ENCODE results near the gene RB1. TPM values are rescaled to one million over a fixed set of nuclear protein-coding genes. Genes with fewer than 3 reads are reported as not detected.

RB1 gene
- total RNA-seq, 1 donor from 2014 or later, result 12.4 TPM

- TF ChIP-seq CTCF (IDR thresholded peaks at IDR 0.05; ENCODE audit: insufficient read depth, low read length, severe bottlenecking), result no peak
- Histone ChIP-seq H3K27me3 (ENCODE audit: control insufficient read depth, insufficient read depth, low read length) (no peaks in the 10 kb centered on the region), H3K4me3 (ENCODE audit: low read depth, low read length) (no peak overlapping the region), H3K36me3 (ENCODE audit: control insufficient read depth, insufficient read depth, low read length) (no peaks in the 10 kb centered on the region)
- FAIRE-seq (no peak), DNase-seq (ENCODE audit: low read depth) (no peak)
Measured at GRCh38 chr13:48506092-48506701, 202.6 kb downstream of the RB1 start.

GRCh38 chr13:48507021-48507420 is 203.5 kb downstream of the RB1 start:
- Histone ChIP-seq H3K36me3 (ENCODE audit: control insufficient read depth, insufficient read depth, low read length) (no peaks in the 10 kb centered on the region), H3K27me3 (ENCODE audit: control insufficient read depth, insufficient read depth, low read length) (no peaks in the 10 kb centered on the region), H3K4me3 (ENCODE audit: low read depth, low read length) (no peak overlapping the region)
- peak; percentile 40 for DNase-seq (ENCODE audit: low read depth)
- FAIRE-seq, result no peak
- no peak for TF ChIP-seq CTCF (IDR thresholded peaks at IDR 0.05; ENCODE audit: insufficient read depth, low read length, severe bottlenecking)

GRCh38 chr13:48508011-48508410 is 204.5 kb downstream of the RB1 start:
- Histone ChIP-seq H3K36me3 (ENCODE audit: control insufficient read depth, insufficient read depth, low read length) (no peaks in the 10 kb centered on the region), H3K27me3 (ENCODE audit: control insufficient read depth, insufficient read depth, low read length) (no peaks in the 10 kb centered on the region), H3K4me3 (ENCODE audit: low read depth, low read length) (no peak overlapping the region)
- TF ChIP-seq CTCF (IDR thresholded peaks at IDR 0.05; ENCODE audit: insufficient read depth, low read length, severe bottlenecking), result no peak
- FAIRE-seq (peak; percentile 92), DNase-seq (ENCODE audit: low read depth) (peak; percentile 98)

GRCh38 chr13:48510698-48511097 is 207.1 kb downstream of the RB1 start:
- Histone ChIP-seq H3K27me3 (ENCODE audit: control insufficient read depth, insufficient read depth, low read length) (no peaks in the 10 kb centered on the region), H3K36me3 (ENCODE audit: control insufficient read depth, insufficient read depth, low read length) (no peaks in the 10 kb centered on the region), H3K4me3 (ENCODE audit: low read depth, low read length) (no peak overlapping the region)
- FAIRE-seq, result no peak
- TF ChIP-seq CTCF (IDR thresholded peaks at IDR 0.05; ENCODE audit: insufficient read depth, low read length, severe bottlenecking), result no peak
- no peak for DNase-seq (ENCODE audit: low read depth)

- Histone ChIP-seq H3K27me3 (ENCODE audit: control insufficient read depth, insufficient read depth, low read length) (no peaks in the 10 kb centered on the region), H3K36me3 (ENCODE audit: control insufficient read depth, insufficient read depth, low read length) (no peaks in the 10 kb centered on the region), H3K4me3 (ENCODE audit: low read depth, low read length) (no peak overlapping the region)
- TF ChIP-seq CTCF (IDR thresholded peaks at IDR 0.05; ENCODE audit: insufficient read depth, low read length, severe bottlenecking), result no peak
- FAIRE-seq (no peak), DNase-seq (ENCODE audit: low read depth) (no peak)
Measured at GRCh38 chr13:48511621-48512230, 208.2 kb downstream of the RB1 start.

- no peak for DNase-seq (ENCODE audit: low read depth)
- FAIRE-seq, result no peak
- no peak for TF ChIP-seq CTCF (IDR thresholded peaks at IDR 0.05; ENCODE audit: insufficient read depth, low read length, severe bottlenecking)
- Histone ChIP-seq H3K27me3 (ENCODE audit: control insufficient read depth, insufficient read depth, low read length) (no peaks in the 10 kb centered on the region), H3K36me3 (ENCODE audit: control insufficient read depth, insufficient read depth, low read length) (no peaks in the 10 kb centered on the region), H3K4me3 (ENCODE audit: low read depth, low read length) (no peak overlapping the region)
Measured at GRCh38 chr13:48514793-48515192, 211.2 kb downstream of the RB1 start.
